GM19463 (cell line): Measurements from ENCODE around the gene ADAMTS2.
"Not testable (repeated sequence)": the region's sequence is repeated elsewhere in the genome, so short reads cannot be mapped to it uniquely, and the experiment has no call there.

Source experiments
- ATAC-seq: cut with Tn5 transposase; IDR thresholded peaks from one replicate; pipeline ENCODE4 v1.9.1; 2021; ENCODE audit warnings: mild to moderate bottlenecking, moderate library complexity; ENCODE audit not compliant: unreplicated experiment

Gene ADAMTS2

DNA sequence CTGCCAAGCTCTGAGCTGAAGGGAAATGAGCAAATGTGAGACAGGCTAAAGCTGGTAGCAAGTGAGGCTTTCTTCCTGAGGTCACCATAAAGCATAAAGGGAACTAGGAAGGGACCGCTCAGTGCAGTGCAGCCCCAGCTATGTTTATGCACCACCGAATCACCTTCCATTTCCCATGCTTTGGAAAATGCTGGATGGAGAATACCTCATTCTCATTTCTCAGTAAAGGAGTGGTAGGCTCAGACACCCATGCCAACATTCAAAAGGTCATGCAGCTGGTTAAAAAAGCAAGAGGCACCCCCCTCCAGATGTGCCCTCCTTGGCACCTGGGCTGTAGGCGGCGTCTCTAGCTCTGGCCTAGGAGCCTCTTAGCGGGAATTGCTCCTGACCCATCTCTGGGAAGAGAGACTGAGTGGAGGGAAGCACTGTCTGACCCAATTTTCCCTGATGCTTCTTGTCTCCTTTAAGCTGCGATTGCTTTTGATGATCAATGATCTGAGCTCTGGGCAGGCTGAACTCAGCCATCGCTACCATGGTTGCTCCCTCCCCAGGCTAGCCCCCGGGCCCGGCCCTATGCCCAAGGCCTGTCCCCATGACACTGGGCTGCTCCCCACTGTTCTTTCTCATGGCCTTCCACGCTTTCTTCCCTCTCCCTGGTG lies 226.4 kb downstream of the ADAMTS2 start:
- ATAC-seq = no peak

GRCh38 chr5:179118338-179118737 lies 226.9 kb downstream of the ADAMTS2 start:
- ATAC-seq = no peak

DNA sequence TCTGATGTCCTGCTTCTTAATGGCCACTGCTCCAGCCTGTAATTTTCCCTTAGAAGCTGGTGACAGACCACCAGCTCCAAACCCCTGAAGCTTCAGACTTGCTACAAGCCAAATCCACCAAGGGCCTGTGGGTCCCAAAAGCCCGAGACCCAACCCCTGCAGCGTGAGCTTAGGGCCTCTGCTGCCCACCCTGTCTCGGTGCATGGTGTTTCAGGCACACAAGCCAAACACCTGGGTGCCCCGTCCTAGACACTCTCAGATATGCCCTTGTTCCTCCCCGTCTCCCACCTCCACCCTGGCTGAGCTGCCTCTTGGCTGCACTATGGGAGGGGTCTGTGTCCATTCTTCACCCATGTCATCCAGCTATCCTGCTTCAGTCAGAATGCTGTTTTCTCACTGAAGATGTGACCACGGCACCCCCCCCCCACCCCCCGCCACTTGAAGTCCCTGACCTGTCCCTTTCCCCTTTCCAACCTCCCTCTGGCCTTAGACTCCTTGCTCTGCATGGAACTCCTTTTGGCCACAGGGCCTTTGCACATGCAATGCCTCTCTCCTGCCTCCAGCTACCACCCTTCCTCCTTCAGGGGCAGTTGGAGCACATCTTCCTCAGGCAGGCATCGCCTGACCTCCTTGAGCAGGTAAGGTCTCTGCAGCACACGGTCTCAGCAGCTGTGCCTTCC lies 229.3 kb downstream of the ADAMTS2 start:
- no peak for ATAC-seq

DNA sequence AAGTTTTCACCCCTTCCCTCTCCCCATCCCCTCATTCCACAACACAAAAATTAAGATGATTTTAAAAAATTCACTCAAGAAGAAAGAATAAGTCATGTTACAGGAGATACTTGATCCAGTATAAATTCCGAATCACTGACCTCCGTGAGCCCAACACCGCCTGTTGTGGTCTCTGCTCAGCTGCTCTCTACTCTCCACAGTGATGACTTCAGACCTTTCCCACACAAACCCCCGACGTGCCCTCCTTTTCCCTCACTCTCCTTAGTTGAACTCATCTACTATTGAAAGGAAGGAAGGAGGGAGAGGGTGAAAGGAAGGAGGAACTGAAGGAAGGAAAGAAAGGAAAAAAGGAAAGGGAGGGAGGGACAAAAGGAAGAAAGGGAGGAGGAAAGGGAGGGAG lies 230.0 kb downstream of the ADAMTS2 start:
- ATAC-seq = no peak

GRCh38 chr5:179114756-179115155 lies 230.5 kb downstream of the ADAMTS2 start:
- ATAC-seq = no peak

DNA sequence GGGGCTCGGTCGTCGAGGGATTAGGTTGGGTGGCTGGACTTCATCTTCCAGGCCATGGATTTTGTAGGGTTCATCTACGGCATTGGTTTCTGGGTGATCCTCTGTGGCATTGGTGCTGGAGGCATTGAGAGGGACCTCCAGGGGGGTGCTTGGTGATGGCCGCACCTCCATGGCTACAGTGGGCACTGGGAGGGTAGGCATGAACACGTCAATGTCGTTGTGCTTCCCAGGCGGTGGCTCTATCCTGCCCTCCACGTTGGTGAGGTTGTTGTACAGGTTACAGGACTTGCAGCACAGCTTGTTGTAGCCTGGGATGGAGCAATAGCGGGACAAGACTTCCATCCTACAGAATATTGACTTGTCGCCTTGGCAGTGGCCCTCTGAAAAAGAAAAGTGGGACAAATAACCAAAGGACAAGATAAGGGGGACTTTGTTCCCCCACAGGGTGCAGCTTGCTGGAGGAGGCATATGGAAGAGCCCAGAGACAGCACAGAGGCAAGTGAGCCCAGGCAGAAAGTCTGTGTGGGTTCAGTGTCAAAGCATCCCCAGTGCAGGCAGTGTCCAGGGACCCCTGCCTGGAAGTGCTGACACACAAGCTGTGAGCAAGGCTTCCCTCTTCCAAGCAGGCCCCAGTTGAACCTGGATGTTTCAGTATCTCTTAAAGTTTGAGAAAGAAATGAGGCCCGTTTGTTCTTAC lies 231.2 kb downstream of the ADAMTS2 start:
- no peak for ATAC-seq

DNA sequence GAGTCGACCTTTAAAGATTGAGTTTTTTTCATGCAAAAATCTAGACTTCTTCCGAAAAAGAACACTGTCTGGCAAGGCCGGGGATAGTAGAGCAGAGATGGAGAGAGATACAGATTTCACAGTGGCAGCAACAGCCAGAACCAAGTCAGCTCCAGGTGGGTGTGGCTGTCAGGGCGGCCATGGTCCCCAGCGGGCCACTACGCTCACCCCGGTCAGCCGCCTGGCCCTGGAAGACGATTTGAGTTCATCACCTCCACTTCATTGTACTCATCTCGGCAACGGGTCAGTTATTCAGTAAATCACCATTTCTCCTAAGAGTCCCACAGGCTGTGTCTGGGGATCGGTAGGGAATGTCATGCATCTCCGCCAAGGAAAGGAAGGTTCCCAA lies 232.1 kb downstream of the ADAMTS2 start:
- ATAC-seq = no peak

DNA sequence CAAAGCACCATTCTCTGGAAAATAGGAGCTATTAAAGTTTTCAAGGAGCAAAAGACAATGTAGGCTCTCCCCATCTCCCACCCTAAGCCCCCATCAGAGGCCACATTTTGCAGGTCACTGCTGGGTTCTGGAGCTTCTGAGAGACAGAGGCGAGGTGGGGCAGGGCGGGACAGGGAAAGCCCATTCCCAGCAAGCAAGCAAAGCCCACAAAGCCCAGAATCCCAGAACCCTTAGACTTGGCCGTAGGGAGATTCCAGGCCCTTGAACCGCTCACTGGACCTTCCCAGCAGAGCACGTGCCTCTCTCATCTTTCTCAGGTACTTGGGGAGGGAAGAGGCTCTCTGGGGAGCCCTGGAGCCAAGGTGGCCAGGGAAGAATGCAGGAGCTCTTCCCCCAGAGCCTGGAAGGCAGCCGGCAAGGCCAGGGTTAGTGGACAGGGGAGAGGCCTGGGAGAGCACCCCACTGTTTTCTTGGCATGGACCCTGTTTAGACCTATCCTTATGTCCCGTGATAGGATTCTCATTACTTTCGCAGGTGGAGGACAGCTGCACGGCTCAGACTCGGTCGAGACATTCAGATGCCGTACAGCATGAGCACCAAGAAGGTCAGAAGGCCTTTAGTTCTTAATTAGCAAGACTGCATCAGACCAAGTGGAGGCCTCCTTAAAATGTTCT lies 232.7 kb downstream of the ADAMTS2 start:
- ATAC-seq = no peak

- no peak for ATAC-seq
These were observed 233.7 kb downstream of the ADAMTS2 start for GRCh38 chr5:179111267-179112207.

GRCh38 chr5:179110528-179110927 lies 234.7 kb downstream of the ADAMTS2 start:
- no peak for ATAC-seq

GRCh38 chr5:179101282-179101681 lies 244.0 kb downstream of the ADAMTS2 start:
- not testable (repeated sequence) for ATAC-seq

DNA sequence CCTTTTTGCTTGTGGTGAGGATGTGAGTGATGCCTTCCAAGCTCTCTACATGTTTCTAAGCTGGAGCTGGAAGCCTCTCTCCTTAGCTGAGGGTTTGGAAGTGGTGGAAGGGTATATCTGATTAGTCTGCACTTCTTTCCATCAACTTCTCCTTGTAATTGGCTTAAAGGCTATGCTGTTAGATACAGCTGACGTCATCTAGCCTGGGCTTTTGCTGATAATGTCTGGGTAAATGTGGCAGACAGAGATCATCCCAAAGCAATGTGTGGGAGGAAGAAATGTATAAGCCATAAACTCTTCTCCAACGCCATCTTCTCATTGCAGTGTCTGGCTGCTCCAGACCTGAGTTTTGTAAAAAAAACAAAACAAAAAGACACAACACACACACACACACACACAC lies 255.8 kb downstream of the ADAMTS2 start:
- no peak for ATAC-seq

GRCh38 chr5:179080724-179081123 lies 264.5 kb downstream of the ADAMTS2 start:
- ATAC-seq = no peak

- ATAC-seq = no peak
These were observed 265.9 kb downstream of the ADAMTS2 start for GRCh38 chr5:179079165-179079987.

GRCh38 chr5:179065703-179066102 lies 279.6 kb downstream of the ADAMTS2 start:
- no peak for ATAC-seq

DNA sequence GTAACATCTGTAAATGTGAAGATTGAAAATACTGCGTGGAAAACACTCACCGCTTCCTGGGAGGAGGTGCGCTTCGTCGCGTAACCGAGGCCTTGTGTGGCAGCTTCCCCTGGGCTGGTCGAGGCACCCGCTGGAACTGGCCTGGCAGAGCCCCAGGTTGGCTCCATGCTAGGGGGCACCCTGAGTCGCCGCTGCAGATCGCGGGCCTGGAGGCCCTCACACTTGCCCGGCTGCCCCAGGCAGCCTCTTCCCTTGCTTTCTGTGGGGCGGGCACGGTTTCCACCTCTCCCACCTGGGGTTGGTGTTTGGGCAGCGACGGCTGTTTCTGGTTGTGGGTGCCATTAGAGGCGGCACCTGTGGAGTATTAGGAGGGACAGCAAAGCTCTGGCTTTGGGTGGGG lies 284.2 kb downstream of the ADAMTS2 start:
- no peak for ATAC-seq
